HG02588 (cell line): ENCODE measurements around the gene OSBPL5.
"Not testable (repeated sequence)": the region's sequence is repeated elsewhere in the genome, so short reads cannot be mapped to it uniquely, and the experiment has no call there.

Experiments
- ATAC-seq: cut with Tn5 transposase; IDR thresholded peaks from one replicate; pipeline ENCODE4 v1.9.1; 2021; ENCODE audit warnings: mild to moderate bottlenecking, moderate library complexity; ENCODE audit not compliant: unreplicated experiment

OSBPL5 gene

GRCh38 chr11:3089236-3090061 is 75.7 kb downstream of the OSBPL5 start:
- no peak for ATAC-seq

DNA sequence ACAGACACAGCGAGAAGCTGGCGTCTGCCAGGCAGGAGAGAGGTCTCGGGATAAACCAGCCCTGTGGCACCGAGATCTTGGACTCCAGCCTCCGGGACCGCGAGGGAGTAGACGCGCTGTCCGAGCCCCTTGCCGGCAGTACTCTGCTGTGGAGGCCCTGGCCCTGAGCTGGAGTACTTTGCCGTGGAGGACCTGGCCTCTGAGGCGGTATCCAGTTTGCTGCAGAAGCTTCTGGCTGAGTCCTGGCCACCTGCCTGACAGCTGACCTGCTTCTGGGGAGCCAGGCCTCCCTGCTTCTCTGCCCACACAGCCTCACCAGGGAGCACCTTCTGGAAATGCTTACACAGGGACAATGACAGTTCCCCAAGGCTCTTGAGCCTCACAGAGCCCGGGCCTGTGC is 76.3 kb downstream of the OSBPL5 start:
- ATAC-seq, result no peak

GRCh38 chr11:3087821-3088800 is 77.0 kb downstream of the OSBPL5 start:
- no peak for ATAC-seq

- no peak for ATAC-seq
These were observed 77.7 kb downstream of the OSBPL5 start for GRCh38 chr11:3087373-3087772.

DNA sequence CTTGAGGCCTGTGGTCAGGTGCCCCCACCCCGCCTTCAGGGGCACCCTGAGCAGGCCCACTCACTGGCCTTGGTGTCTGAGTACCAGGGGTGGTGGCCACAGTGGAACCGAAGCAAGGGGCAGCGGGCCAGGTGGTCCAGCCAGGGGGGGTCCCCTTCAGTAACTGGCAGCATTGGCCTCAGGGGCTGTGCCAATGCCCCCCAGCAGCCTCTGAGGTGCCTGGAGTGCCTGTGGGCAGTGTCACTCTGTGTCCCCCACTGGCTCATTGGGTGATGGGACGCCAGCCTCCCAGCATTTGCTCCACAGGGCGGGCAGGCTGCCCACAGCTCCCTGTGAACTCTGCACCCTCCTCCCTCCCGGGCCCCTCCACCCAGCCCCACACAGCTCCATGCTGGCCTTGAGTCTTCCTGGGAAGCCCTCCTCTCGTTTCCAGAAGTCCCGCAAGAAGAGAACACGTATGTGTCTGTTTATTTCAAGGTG is 78.4 kb downstream of the OSBPL5 start:
- ATAC-seq, result no peak

DNA sequence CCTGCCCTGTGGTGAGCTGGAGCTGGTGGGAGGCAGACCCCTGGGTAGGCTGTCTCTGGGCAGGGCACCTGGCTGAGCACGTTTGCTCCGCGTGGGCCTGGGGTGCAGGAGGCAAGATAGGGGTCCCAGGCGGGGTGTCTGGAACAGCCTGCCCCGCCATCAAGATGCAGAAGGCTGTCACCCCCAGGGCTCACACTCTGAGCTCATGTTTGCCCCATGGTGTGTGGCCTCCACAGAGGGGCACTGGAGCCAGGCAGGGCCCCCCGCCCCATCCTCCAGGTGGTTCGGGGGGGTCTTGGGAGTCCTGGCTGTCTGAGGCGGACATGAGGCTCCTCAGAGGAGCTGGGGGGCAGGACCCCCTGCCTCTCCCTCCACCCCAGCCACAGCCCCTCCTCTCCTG is 79.0 kb downstream of the OSBPL5 start:
- ATAC-seq, result no peak

GRCh38 chr11:3085052-3085451 is 80.1 kb downstream of the OSBPL5 start:
- no peak for ATAC-seq

DNA sequence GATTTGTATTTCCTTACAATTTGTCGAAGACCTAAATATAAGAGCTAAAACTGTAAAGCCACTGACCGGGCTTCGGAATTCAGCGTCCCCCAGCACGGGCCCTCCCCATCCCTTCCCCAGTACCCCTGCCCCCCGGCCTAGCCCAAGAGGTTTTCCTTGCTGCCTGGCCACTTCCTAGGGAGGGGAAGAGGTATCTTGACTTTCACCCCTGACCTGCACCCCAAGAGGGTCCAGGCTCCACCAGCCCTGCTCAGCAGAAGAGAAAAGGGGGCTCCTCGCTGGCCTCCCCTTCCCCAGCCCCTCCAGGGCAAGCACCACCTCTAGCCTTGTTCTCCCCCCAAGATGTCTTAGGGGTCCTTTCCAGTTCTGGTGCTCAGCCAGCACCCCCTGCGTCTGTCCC is 81.8 kb downstream of the OSBPL5 start:
- ATAC-seq, result no peak

DNA sequence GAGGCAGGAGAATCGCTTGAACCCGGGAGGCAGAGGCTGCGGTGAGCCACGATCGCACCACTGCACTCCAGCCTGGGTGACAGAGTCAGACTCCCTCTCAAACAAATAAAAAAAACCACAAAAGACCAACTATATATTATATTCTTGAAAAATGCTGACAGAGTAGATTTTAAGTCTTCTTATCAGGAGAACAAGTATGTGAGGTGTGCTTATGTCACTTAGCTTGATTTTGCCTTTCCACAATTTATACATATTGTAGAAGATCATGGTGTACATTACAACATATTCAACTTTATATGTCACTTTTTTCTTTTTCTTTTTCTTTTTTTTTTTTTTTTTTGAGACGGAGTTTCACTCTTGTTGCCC is 83.7 kb downstream of the OSBPL5 start:
- no peak for ATAC-seq

GRCh38 chr11:3080733-3081385 is 84.3 kb downstream of the OSBPL5 start:
- no peak for ATAC-seq

DNA sequence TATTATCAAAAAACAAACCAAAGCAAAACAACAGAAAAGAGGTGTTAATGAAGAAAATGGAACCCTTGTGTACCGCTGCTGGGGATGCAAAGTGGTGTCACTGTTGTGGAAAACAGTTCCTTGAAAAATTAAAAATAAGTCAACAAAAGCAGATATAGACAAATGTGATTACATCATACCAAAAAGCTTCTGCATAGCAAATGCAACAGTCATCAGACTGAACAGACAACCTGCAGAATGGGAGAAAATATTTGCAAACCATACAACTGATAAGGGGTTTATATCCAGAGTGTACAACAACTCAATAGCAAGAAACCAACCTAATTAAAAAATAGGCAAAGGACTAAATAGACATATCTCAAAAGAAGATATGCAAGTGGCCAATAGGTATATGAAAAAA is 85.0 kb downstream of the OSBPL5 start:
- ATAC-seq, result no peak

DNA sequence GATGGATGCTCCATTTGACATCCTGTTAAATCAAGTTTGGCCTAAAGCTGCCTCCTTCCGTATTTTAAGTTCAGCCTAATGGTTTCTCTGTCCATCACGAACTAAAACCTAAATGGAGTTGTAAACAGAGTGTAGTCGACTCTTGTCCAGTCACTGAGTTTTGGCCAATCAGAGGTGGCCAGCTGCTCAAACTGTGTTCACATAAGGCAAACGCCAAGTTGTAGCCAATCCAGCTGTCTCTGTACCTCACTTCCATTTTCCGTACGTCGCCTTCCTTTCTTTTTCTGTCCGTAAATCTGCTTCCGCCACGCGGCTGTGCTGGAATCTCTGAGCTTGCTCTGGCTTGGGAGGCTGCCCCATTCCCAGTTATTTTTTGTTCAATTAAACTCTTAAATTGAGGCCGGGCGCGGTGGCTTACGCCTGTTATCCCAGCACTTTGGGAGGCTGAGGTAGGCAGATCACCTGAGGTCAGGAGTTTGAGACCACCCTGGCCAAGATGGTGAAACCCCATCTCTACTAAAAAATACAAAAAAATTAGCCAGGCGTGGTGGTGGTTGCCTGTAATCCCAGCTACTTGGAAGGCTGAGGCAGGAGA is 87.2 kb downstream of the OSBPL5 start:
- no peak for ATAC-seq

DNA sequence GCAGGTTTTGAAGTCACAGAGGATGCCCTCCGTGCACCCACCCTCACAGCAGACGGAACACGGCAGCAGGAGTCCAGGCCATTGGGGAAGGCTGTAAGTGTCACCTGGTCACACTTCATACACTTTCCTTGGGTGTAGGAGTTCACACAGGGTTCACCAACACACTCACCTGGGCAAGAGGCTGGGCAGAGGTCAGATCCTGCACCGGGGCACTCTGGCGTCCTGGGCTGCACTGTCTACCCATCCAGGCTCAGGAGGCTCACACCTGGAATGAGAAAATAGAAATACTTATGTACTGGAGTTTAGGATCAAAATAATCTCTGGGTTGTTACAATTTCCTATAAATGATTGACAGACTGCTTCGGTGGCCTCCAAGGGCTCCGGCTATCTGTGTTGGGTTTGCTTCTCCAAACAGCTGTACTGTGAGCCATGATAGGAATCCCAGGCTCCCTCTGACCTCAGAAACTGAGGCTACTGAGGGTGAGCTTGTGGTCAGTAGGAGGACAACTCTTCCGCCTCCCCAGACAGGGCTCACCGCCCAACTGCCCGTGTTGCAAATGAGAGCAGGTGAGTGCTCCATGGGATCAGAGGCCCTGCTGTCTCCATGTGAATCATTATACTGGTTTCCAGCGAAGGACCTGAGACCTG is 87.8 kb downstream of the OSBPL5 start:
- no peak for ATAC-seq

GRCh38 chr11:3074912-3075589 is 90.1 kb downstream of the OSBPL5 start:
- ATAC-seq, result no peak

GRCh38 chr11:3073029-3073435 is 92.1 kb downstream of the OSBPL5 start:
- no peak for ATAC-seq

DNA sequence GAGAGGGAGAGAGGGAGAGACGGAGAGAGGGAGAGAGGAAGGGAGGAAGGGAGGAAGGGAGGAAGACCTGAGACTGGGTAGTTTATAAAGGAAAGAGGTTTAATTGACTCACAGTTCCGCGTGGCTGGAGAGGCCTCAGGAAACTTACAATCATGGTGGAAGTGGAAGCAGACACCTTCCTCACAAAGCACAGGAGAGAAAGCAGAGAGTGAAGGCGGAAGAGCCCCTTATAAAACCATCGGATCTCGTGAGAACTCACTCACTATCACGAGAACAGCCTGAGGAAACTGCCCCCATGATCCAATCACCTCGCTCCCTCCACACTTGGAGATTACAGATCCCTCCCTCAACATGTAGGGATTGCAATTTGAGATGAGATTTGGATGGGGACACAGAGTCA is 95.7 kb downstream of the OSBPL5 start:
- ATAC-seq, result no peak

DNA sequence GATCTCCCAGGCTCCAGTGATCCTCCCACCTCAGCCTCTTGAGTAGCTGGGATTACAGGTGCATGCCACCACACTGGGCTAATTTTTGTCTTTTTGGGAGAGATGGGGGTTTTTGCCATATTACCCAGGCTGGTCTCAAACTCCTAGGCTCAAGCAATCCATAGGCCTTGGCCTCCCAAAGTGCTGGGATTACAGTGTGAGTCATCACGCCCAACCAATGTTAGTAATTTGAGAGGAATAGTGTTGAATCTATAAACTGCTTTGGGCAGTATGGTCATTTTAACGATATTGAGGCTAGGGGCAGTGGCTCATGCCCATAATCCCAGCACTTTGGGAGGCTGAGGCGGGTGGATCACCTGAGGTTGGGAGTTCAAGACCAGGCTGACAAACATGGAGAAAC is 98.8 kb downstream of the OSBPL5 start:
- ATAC-seq, result not testable (repeated sequence)

- ATAC-seq, result not testable (repeated sequence)
These were observed 100.4 kb downstream of the OSBPL5 start for GRCh38 chr11:3064709-3065108.

DNA sequence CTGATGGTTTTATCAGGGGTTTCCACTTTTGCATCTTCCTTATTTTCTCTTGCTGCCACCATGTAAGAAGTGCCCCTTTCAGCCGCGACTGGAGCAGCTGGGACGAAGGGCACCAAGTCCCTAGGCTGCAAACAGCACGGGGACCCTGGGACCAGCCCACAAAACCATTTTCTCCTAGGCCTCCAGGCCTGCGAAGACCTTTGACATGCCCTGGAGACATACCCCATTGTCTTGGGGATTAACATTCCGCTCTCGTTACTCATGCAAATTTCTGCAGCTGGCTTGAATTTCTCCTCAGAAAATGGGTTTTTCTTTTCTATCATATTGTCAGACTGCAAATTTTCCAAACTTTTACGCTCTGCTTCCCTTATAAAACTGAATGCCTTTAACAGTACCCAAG is 101.2 kb downstream of the OSBPL5 start:
- ATAC-seq, result not testable (repeated sequence)

GRCh38 chr11:3063432-3063831 is 101.7 kb downstream of the OSBPL5 start:
- not testable (repeated sequence) for ATAC-seq
